HepG2 (cell line): ENCODE results near the gene MADD. TPM values are rescaled to one million over a fixed set of nuclear protein-coding genes. Genes with fewer than 3 reads are reported as not detected.

Source experiments
- ATAC-seq: fragments of 200-7000 bp; cut with Tn5 transposase; 3 replicates; pipeline ENCODE4 v1.9.1; 2020; ENCODE audit warnings: mild to moderate bottlenecking, moderate library complexity
- BruUV-seq: library from RNA; stranded (reverse); fragments of 400-500 nt; replicated peaks from 2 replicates; lab custom pipeline; 2021; lab: Mats Ljungman, UMichigan
- CTCF ChIA-PET: fragments of 300-600 bp; formaldehyde crosslinking; extraction: SDS; loops from one replicate; lab custom pipeline; 2021; ENCODE audit warnings: low total read pairs, inconsistent platforms, low intra/inter-chr PET ratio; lab: Yijun Ruan, JAX
- POLR2A ChIA-PET: fragments of 350-600 bp; sonication (Branson Sonifier 250); formaldehyde crosslinking; loops from one replicate; lab custom pipeline; 2020; ENCODE audit warnings: antibody characterized with exemption, inconsistent platforms; lab: Yijun Ruan, JAX
- DNase-seq: peaks from one replicate; pipeline ENCODE4 v3.0.0-alpha.2; 2015; ENCODE audit warnings: low spot score
- FAIRE-seq: peaks from 3 replicates; lab custom pipeline; 2011; peaks lifted over from hg19 to GRCh38; lab: Jason Lieb, UNC
- H2AFZ ChIP-seq: one replicate; pipeline ENCODE4 v1.6.1; 2011; ENCODE audit warnings: low read length, inconsistent platforms
- H3K27ac ChIP-seq: fragments of 300-600 bp; 3 replicates; pipeline ENCODE4 v1.8.0; 2011; ENCODE audit warnings: mixed run types, mild to moderate bottlenecking, mixed read lengths, low read length, inconsistent platforms; ENCODE audit not compliant: insufficient read depth; ENCODE audit errors: extremely low read length
- H3K27me3 ChIP-seq, 2 experiments: fragments of 200-600 bp in 1 of 2; 2 replicates in 1 of 2; 3 replicates in 1 of 2; pipeline versions ENCODE4 v1.6.0 to v1.8.0; 2011; ENCODE audit warnings: low read length in 2 of 2, mild to moderate bottlenecking in 2 of 2, moderate library complexity in 2 of 2, inconsistent platforms in 1 of 2; ENCODE audit not compliant: insufficient read depth in 2 of 2, control insufficient read depth in 1 of 2
- H3K36me3 ChIP-seq, 2 experiments: fragments of 200-600 bp in 1 of 2; replicated peaks in 1 of 2; 2 replicates in 1 of 2; 3 replicates in 1 of 2; pipeline versions ENCODE4 v1.5.1 to v1.8.0; 2011; ENCODE audit warnings: low read length in 2 of 2, inconsistent platforms in 1 of 2; ENCODE audit not compliant: insufficient read depth in 2 of 2, control insufficient read depth in 1 of 2
- H3K4me1 ChIP-seq: 2 replicates; pipeline ENCODE4 v1.5.1; 2012; ENCODE audit warnings: low read length, inconsistent platforms; ENCODE audit not compliant: insufficient read depth
- H3K4me2 ChIP-seq: 2 replicates; pipeline ENCODE4 v1.6.0; 2011; ENCODE audit warnings: low read depth, low read length, inconsistent platforms
- H3K4me3 ChIP-seq, 3 experiments: fragments of 200-600 bp in 1 of 3; sonication (generic), shearing (Covaris generic) in 1 of 3; replicated peaks in 1 of 3; 2 replicates each; pipeline ENCODE4 v1.5.1; 2011 to 2016; ENCODE audit warnings: low read length in 3 of 3, inconsistent platforms in 2 of 3, low read depth in 2 of 3, mild to moderate bottlenecking in 2 of 3, control low read depth in 1 of 3, mixed read lengths in 1 of 3; ENCODE audit not compliant: insufficient read depth in 1 of 3
- H3K79me2 ChIP-seq: one replicate; pipeline ENCODE4 v1.6.1; 2011; ENCODE audit warnings: low read length, inconsistent platforms; ENCODE audit not compliant: insufficient read depth
- H3K9ac ChIP-seq: 2 replicates; pipeline ENCODE4 v1.6.0; 2011; ENCODE audit warnings: mild to moderate bottlenecking, low read depth, low read length, inconsistent platforms; ENCODE audit not compliant: insufficient read depth
- H3K9me3 ChIP-seq: 2 replicates; pipeline ENCODE4 v1.5.1; 2012; ENCODE audit warnings: mild to moderate bottlenecking, low read length
- H4K20me1 ChIP-seq: 2 replicates; pipeline ENCODE4 v1.6.0; 2011; ENCODE audit warnings: inconsistent platforms, mild to moderate bottlenecking, low read length, moderate library complexity; ENCODE audit not compliant: insufficient read depth
- CEBPB ChIP-seq: IDR thresholded peaks from 2 replicates; pipeline ENCODE4 v1.6.1; 2011; ENCODE audit warnings: low read depth, low read length, improper control_type of control experiment, borderline replicate concordance
- EHMT2 ChIP-seq: fragments of 200-600 bp; sonication (generic); IDR thresholded peaks from 2 replicates; pipeline ENCODE4 v1.7.0; 2017; ENCODE audit warnings: antibody characterized with exemption, low read depth, low read length, borderline replicate concordance
- HDAC1 ChIP-seq: sonication (generic); formaldehyde crosslinking; IDR thresholded peaks from 2 replicates; pipeline ENCODE4 v1.5.1; 2020; ENCODE audit warnings: mild to moderate bottlenecking, missing genetic modification reagents
- HIC2 ChIP-seq: sonication (generic); formaldehyde crosslinking; IDR thresholded peaks from 2 replicates; pipeline ENCODE4 v1.9.0; 2022; ENCODE audit warnings: low read depth, missing genetic modification reagents
- IRF2 ChIP-seq: IDR thresholded peaks from 2 replicates; pipeline ENCODE4 v1.6.1; 2018; ENCODE audit warnings: missing genetic modification reagents, missing compliant biosample characterization
- JARID2 ChIP-seq: sonication (generic); formaldehyde crosslinking; IDR thresholded peaks from 2 replicates; pipeline ENCODE4 v1.8.1; 2023; ENCODE audit warnings: missing genetic modification reagents, inconsistent platforms; ENCODE audit not compliant: insufficient replicate concordance
- MIER3 ChIP-seq: IDR thresholded peaks from 2 replicates; pipeline ENCODE4 v1.6.1; 2016; ENCODE audit warnings: missing compliant biosample characterization, borderline replicate concordance
- ZNF180 ChIP-seq: sonication (generic); formaldehyde crosslinking; IDR thresholded peaks from 2 replicates; pipeline ENCODE4 v1.4.0; 2020; ENCODE audit warnings: low read depth, missing genetic modification reagents, borderline replicate concordance
- ZNF230 ChIP-seq: sonication (generic); formaldehyde crosslinking; IDR thresholded peaks from 2 replicates; pipeline ENCODE4 v1.4.0; 2020; ENCODE audit warnings: mild to moderate bottlenecking, missing genetic modification reagents
- ZNF24 ChIP-seq: fragments of 450-650 bp; IDR thresholded peaks from 2 replicates; pipeline ENCODE4 v1.6.1; 2017; ENCODE audit warnings: antibody characterized with exemption, mild to moderate bottlenecking
- ZNF292 ChIP-seq: sonication (generic); formaldehyde crosslinking; IDR thresholded peaks from 2 replicates; pipeline ENCODE4 v1.8.1; 2022; ENCODE audit warnings: mild to moderate bottlenecking, low read depth, missing genetic modification reagents, borderline replicate concordance
- ZNF296 ChIP-seq: sonication (generic); formaldehyde crosslinking; conservative IDR thresholded peaks from 2 replicates; pipeline ENCODE4 v1.5.0; 2020; ENCODE audit warnings: mild to moderate bottlenecking, missing genetic modification reagents
- ZNF383 ChIP-seq: sonication (generic); formaldehyde crosslinking; IDR thresholded peaks from 2 replicates; pipeline ENCODE4 v1.4.0; 2020; ENCODE audit warnings: missing genetic modification reagents, mild to moderate bottlenecking, borderline replicate concordance
- ZNF431 ChIP-seq: sonication (generic); formaldehyde crosslinking; IDR thresholded peaks from 2 replicates; pipeline ENCODE4 v1.9.0; 2022; ENCODE audit warnings: missing genetic modification reagents, low read depth, mild to moderate bottlenecking, borderline replicate concordance
- ZNF788 ChIP-seq: sonication (generic); formaldehyde crosslinking; IDR thresholded peaks from 2 replicates; pipeline ENCODE4 v1.5.0; 2020; ENCODE audit warnings: mild to moderate bottlenecking, missing genetic modification reagents, borderline replicate concordance
- WGBS: methylation state at CpG from one replicate; pipeline ENCODE4 v1.1.6; 2017; ENCODE audit warnings: low lambda C conversion rate; 5-methylcytosine and 5-hydroxymethylcytosine counted together
- in situ Hi-C: cut with HindIII; loops from 2 replicates; pipeline ENCODE4 v1.10.0; 2017; ENCODE audit warnings: low pct_unique_long_range_greater_than_20kb; ENCODE audit not compliant: extremely low pct_ligation_motif_present
- intact Hi-C: fragments of 100-400 bp; cut with micrococcal nuclease; formaldehyde crosslinking; loops from one replicate; pipeline ENCODE4 v1.10.0; 2022; ENCODE audit not compliant: unreplicated experiment
- polyA plus RNA-seq, 8 experiments: library from polyadenylated mRNA; depleted of rRNA in 3 of 8; stranded (reverse) in 7 of 8; unstranded in 1 of 8; fragments of >200 nt; fragmentation: Illumina TruSeq in 4 of 8; extraction: Trizol in 4 of 8; gene quantifications; 2 replicates each; pipeline versions ENCODE4 v1.2.1 to v1.2.3, GENCODE V29; 2011 to 2016; ENCODE audit warnings: low read depth in 4 of 8, missing spikeins in 1 of 8, mixed read lengths in 1 of 8; ENCODE audit not compliant: insufficient read depth in 1 of 8
- total RNA-seq, 5 experiments: library from RNA; depleted of rRNA; stranded (reverse); fragments of >200 nt; fragmentation: Illumina TruSeq; extraction: Trizol; gene quantifications; 2 replicates each; pipeline ENCODE4 v1.2.3, GENCODE V29; 2016; ENCODE audit warnings: low read depth in 1 of 5
- TF ChIP-seq, protein P1 (sequence below): sonication (generic); formaldehyde crosslinking; IDR thresholded peaks from 2 replicates; pipeline ENCODE4 v1.9.0; 2022; ENCODE audit warnings: missing genetic modification reagents, mild to moderate bottlenecking, borderline replicate concordance

Gene MADD
- total and polyA plus RNA-seq, 2 of the 13 experiments (the other 11 are each of a cell fraction or from before 2014, with no cell fraction given) = 18.0 to 29.2 TPM

DNA sequence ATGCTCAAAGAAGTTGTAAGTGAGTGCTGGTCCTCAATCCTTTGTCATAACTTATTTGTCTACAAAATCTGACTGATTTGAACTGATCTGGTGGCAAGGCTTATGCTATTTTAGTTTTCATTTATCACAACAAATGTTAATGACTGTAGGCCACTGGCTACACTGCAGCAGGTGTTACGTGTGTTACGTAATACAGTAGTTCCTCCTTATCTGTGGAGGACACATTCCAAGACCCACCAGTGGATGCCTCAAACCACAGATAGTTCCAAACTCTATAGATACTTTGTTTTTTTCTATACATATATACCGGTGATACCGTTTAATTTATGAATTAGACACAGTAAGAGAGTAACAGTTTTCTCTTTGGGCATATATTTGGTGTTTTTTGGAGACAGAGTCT is 7.0 kb downstream of the MADD start:
- H3K9me3 ChIP-seq = no peaks in the 10 kb centered on the region
- H3K27ac ChIP-seq = no peak overlapping the region
- 99% methylated on average over 4 of the region's 4 CpGs for WGBS
- CTCF ChIA-PET = no interaction called here
- BruUV-seq = no TSS peak
- no peak overlapping the region for H3K4me3 ChIP-seq
- POLR2A ChIA-PET = no interaction called here
- ATAC-seq (no peak), FAIRE-seq (no peak), DNase-seq (no peak)
- H3K9ac ChIP-seq = no peak overlapping the region
- H2AFZ ChIP-seq = no peak overlapping the region
- peaks cover 10% of the 10 kb centered on the region for H3K4me1 ChIP-seq
- H4K20me1 ChIP-seq = peaks cover 8% of the 10 kb centered on the region; the same call in 1 of the 2 replicates
- no peak overlapping the region for H3K4me2 ChIP-seq
- H3K27me3 ChIP-seq = no peaks in the 10 kb centered on the region
- TF ChIP-seq JARID2 (CRISPR knock-in tag) (no peak), CEBPB (peak; percentile 56; the same call in 1 of the 2 replicates)
- intact Hi-C loops = no loop called here
- in situ Hi-C loops = no loop called here
- H3K79me2 ChIP-seq = peaks cover 28% of the 10 kb centered on the region
- peaks cover 32 to 68% of the 10 kb centered on the region in 2 experiments for H3K36me3 ChIP-seq

GRCh38 chr11:47278058-47278457 is 8.1 kb downstream of the MADD start:
- Histone ChIP-seq H3K9ac (no peak overlapping the region), H3K9me3 (no peaks in the 10 kb centered on the region), H3K36me3 (peaks cover 35 to 76% of the 10 kb centered on the region in 2 experiments), H3K4me2 (no peak overlapping the region), H3K27ac (no peak overlapping the region), H3K27me3 (no peaks in the 10 kb centered on the region), H3K79me2 (peaks cover 17% of the 10 kb centered on the region), H2AFZ (no peak overlapping the region), H3K4me3 (no peak overlapping the region), H4K20me1 (no peaks in the 10 kb centered on the region), H3K4me1 (peaks cover 9% of the 10 kb centered on the region)
- ATAC-seq = no peak
- ChIA-PET CTCF (no interaction called here), POLR2A (no interaction called here)
- BruUV-seq = no TSS peak
- in situ Hi-C loops = no loop called here
- WGBS = 96% methylated on average over 3 of the region's 3 CpGs
- no peak for FAIRE-seq
- intact Hi-C loops = no loop called here
- no peak for DNase-seq
- TF ChIP-seq HIC2 (CRISPR knock-in tag) = no peak
- no peak for TF ChIP-seq ZNF788 (CRISPR knock-in tag)
- TF ChIP-seq ZNF230 = no peak
- TF ChIP-seq EHMT2 = no peak
- no peak for TF ChIP-seq HDAC1 (CRISPR knock-in tag)
- TF ChIP-seq ZNF24 = no peak
- no peak for TF ChIP-seq ZNF296
- TF ChIP-seq IRF2 (CRISPR knock-in tag) = no peak
- TF ChIP-seq MIER3 (CRISPR knock-in tag) = no peak
- TF ChIP-seq ZNF292 (CRISPR knock-in tag) = no peak
- TF ChIP-seq ZNF431 = no peak
- TF ChIP-seq ZNF180 (CRISPR knock-in tag) = no peak
- no peak for TF ChIP-seq ZNF383 (CRISPR knock-in tag)
- TF ChIP-seq, protein P1, sequence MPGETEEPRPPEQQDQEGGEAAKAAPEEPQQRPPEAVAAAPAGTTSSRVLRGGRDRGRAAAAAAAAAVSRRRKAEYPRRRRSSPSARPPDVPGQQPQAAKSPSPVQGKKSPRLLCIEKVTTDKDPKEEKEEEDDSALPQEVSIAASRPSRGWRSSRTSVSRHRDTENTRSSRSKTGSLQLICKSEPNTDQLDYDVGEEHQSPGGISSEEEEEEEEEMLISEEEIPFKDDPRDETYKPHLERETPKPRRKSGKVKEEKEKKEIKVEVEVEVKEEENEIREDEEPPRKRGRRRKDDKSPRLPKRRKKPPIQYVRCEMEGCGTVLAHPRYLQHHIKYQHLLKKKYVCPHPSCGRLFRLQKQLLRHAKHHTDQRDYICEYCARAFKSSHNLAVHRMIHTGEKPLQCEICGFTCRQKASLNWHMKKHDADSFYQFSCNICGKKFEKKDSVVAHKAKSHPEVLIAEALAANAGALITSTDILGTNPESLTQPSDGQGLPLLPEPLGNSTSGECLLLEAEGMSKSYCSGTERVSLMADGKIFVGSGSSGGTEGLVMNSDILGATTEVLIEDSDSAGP (CRISPR knock-in tag) = no peak
